HG03558 (cell line): ENCODE data around the gene NIPAL3.

Source experiments
- ATAC-seq: cut with Tn5 transposase; IDR thresholded peaks from one replicate; pipeline ENCODE4 v1.9.1; 2021; ENCODE audit warnings: moderate number of reproducible peaks; ENCODE audit not compliant: unreplicated experiment; ENCODE audit errors: extremely low read depth

Gene NIPAL3

DNA sequence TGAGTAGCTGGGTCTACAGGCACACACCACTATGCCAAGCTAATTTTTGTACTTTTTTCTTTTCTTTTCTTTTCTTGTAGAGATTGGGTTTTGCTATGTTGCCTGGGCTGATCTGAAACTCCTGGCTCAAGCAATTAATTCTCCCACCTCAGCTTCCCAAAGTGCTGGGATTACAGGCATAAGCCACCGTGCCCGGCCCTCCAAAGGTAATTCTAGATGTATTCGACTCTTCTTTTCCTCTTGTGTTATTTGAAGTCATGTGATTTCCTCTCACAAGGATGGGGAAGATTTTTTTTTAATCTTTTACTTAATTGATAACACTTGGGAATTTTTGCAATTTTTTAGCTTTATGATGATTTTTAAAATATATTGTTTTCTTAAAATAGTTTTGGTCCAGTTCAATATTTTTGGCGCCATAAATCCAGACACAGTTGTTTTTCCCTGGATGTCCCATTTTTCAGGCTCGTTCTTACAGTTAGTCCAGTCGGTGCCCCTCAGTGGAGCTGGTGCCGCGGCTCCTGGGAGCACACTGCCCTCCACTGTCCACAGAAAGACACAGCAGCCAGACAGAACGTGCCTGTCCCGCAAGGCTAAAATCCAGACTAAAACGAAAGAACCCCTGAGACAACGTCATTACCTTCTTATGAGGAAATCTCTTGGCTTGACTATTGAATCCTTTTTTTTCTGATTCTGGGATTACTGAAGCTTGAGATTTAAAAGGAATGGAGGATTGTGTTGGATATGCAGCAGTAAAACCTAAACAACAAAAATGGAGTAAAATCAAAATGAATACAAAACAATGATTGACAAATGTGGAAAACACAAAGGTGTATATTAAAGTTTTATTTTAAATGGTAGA is 24.4 kb upstream of the NIPAL3 start:
- ATAC-seq = no peak

DNA sequence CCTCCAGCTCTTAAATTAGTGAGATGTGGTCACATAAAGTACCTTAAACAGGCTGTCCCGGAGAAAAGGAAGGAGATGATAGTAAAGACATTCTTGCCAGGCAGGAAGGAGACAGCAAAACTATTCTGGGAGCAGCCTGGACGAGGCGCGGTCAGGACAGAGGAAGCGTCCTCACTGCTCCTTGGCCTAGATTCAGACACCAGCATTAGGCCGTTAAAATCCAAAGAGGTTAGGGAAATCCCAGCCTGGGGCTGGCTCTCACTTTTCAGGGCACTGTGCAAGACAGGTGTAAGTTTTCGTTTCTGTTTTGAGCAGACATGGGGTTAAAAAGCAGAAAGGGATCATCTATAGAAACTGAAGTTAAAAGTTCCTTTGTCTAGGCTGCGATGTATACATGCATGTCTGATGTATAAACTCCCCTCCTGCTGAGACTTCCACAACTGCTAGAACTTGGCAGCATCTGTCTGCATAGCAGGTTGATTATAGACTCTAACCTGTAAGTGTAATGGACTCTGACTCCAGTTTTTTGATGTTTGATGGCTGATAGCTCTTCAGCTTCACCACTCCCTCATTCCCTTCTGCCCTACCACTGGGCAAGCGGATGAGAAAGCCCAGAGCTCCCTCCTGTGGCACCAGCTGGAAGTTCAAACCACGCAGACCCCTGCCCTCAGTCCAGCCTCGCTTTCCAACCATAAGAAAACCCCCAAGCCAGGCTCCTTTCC is 23.6 kb upstream of the NIPAL3 start:
- peak; percentile 55 for ATAC-seq

DNA sequence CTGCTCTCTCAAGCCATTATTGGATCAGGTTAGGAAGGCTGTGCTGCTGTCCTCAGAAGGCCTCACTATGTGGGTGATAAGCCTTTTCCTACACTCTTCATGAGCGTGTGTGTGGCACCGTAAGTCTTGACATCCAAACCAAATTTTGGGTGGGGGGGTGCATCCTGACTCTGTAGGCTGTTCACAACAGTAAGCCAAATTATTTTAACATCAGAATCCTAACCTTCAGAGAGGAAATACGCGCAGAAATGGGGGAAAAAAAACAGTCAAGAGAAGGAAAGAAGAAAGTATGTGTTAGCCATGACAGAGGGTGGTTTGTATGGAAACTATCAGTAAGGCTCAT is 23.0 kb upstream of the NIPAL3 start:
- no peak for ATAC-seq

DNA sequence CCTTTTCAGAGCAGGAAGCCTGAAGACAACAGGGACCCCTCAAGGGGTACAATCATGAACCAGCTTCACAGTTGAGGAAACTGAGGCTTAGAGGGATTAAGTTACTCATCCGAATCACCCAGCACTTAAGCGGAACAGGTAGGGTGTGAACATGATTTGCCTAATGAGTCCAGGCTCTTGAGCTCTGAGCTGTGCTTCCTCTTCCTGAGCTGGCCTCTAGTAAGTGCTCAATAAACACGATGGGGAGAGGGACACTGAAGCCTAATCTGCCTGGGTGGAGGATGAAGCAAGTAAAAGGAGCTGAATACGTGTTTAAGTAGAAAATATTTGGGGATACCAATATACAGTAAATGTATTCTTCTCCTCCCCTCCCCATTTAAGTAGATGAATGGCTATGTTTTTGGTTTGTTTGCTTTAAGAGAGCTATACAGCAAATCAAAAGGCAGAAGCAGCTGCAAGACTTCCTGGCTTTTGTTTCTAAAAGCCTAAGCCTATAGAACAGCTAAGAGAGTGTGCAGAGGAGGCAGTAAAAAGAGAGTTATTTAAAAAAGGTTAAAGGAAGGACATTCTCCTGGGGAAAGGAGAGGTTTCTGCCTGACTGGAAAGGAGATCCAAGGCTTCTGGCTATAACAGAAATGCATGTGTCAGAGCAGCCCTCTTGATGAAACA is 22.5 kb upstream of the NIPAL3 start:
- ATAC-seq = no peak

DNA sequence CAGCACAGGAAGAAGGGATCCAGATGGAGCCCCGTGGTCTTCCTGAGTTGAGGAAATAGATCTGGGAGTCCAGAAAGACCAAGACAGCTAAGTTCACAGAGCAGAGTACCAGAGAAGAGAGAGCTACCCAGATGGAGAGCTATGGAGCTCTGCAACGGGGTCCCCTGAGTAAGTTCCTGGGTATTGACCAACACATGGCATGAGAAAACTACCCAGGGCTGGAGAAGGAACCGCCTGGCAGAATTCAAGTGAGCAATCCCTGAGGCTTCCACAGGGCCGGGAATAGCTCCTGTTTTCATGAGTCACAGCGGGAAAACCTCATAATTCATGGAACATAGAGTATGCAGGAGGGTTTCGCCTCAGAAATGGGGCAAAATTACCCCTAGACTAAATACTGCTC is 21.7 kb upstream of the NIPAL3 start:
- no peak for ATAC-seq

DNA sequence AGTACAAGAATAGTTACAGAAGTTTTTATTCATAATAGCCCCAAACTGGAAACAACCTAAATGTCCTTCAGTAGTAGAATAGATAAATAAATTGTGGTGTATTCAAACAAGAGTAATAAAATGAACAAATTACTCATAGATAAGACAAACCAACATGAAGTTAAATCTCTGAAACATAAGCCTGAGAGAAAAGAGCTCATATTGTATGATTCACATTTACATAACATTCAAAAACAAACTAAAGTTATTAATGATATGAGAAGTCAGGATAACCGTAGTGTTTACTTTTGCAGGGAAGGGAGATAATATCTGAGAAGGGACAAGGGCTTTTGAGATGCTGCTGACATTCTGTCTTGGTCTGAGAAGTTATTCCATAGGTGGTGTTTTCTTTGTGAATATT is 15.5 kb upstream of the NIPAL3 start:
- ATAC-seq = no peak

DNA sequence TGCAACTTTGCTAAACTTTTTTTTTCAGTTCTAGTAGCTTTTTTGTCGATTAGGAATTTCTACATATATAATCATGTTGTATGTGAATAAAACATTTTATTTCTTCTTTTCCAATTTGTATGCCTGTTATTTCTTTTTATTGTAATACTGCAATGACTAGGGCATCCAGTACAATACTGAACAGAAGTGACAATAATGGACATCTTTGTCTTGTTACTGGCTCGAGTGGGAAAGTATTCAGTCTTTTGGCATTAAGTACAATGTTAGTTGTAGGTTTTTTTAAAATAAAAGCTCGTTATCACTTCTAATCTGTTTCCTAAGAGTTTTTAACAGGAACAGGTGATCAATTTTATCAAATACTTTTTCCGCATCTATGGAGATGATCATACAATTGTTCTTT is 11.8 kb upstream of the NIPAL3 start:
- no peak for ATAC-seq

DNA sequence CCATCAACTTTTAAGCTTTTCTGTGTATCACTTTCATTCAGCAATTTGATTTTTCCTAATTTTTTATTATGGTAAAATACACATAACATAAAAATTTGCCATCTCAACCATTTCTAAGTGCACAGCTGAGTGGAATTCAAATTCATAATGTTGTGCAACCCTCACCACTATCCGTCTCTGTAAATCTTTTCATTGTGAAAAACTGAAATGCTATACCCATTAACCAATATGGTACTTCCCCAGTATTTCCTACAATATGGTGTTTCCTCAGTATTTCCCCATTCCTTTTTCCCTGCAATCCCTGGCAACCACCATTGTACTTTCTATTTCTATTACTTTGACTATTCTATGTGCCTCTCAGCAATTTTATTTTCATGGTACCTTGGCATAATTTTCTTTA is 8.8 kb upstream of the NIPAL3 start:
- no peak for ATAC-seq

DNA sequence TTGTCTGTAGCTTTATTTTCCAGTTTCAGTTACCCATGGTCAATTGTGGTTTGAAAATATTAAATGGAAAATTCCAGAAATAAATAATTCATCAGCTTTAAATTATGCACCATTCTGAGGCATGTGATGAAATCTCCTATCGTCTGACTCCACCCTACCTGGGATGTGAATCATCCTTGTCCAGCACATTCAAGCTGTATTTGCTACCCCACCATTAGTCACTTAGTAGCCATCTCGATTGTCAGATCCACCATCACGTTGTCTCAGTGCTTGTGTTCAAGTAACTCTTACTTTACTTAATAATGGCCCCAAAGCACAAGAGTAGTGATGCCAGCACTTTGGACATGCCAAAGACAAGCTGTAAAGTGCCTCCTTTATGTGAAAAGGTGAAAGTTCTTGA is 6.1 kb upstream of the NIPAL3 start:
- no peak for ATAC-seq

DNA sequence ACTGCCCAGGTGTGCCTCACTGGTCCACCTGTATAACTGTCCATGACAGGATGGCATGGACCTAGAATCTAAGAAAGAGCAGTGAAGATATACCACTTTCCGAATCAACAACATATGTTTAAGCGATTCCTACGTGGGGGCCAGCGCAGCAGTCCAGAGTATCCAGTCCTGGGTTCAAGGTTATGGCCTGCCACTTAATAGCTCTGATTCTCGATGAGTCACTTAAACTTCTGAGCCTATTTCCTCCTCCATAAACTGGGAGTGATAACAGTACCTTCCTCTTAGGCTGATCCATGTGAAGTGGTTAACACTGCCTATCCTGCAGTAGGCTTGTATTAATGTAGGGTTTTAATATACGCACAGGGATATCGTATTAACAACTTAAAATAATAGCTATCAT is 4.9 kb upstream of the NIPAL3 start:
- ATAC-seq = no peak

DNA sequence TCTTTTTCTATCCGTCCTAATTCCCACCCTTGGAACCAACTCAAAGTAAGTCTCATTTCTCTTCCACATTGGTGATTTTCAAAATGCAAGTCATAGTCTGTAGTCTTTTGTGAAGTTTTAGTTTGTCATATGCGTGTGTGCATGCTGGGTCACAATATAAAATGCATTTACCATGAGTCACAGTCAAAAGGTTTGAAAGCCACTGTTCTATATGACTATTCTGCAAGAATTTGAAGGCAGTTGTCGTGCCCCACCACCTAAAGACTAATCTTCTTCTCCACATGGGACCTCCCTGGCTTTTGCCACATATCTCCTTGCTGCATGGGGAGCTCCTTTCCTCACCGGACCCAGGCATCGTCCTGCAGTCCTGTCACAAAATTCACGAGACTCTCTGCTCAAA is 3.6 kb upstream of the NIPAL3 start:
- no peak for ATAC-seq

DNA sequence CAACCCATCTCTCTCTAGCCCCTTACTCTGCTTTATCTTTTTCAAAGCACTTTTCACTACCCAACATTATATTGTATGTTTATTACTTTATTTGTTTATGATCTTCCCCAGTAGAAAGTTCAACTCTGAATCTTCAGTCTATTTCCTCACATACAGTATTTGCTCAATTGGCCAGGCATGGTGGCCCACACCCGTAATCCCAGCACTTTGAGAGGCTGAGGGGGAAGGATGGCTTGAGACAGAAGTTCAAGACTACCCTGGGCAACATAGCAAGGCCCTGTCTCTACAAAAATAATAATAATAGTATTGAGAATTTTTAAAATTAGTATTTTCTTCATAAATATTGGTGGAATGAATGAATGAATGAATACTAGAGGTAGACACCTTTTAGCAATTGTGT is 3.2 kb upstream of the NIPAL3 start:
- no peak for ATAC-seq

DNA sequence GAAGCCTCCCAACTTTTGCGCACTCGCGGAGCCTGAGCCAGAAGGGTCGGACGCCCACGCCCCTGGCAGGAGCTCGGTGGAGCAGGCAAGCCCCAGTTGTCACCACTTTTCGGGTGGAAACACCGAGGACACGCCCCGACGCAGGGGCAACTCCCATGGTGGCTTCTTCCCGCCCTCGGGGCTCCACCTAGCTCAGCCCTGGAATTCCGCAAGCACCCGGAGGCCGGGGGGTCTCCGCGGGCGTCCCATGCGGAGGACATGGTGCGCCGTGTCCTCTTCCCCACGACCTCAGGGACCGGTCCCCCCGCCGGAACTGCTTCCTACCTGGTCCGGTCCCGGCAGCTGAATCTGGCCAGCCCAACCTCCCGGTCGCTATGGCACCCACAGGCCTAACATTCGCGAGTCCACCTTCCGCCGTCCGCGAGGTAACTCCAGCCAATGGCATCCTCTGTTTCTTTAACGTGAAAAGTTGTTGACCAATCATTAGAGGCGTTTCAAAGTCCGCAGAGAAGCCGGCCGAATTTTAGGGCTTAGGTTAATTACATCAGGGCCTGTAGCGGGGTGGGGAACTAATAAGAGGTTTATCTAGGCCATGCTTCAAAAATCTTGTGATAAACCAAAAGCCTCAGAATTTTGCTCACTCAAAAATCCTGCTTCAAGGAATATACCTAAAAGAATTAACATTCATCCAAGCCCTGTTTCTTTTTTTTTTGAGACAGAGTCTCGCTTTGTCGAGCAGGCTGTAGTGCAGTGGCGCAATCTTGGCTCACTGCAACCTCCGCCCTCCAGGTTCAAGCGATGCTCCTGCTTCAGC is 2.0 kb upstream of the NIPAL3 start, which contains the start of gene STPG1:
TSS of gene STPG1 (minus strand) at position 433 of the 814 bp plus-strand sequence. CDS start 12,394 bp downstream, outside the sequence.
- no peak for ATAC-seq

DNA sequence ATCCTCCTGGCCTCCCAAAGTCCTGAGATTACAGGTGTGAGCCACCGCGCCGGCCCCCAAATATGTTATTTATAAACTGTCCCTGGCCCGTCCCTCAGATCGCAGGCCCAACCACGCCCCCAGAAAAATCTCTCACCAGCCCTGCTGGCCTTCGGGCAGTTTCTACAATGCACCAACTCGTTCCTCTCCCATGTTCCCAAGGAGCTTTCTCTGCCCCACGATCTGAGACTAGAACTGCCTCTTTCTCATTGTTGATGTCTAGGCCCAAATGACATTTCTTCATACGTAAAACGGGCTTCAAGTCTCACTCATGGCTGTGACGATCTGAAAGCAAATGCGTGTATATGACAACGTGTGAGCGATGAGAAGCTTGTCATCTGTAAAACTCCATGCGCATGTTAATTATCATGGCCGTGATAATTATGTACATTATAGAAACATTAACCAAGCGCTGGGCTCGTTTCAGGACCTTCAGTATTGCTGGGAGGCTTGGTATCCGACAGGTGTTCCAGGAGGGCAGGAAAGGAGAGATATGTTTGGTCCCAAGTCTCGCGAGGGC is 748 bp upstream of the NIPAL3 start:
- no peak for ATAC-seq

DNA sequence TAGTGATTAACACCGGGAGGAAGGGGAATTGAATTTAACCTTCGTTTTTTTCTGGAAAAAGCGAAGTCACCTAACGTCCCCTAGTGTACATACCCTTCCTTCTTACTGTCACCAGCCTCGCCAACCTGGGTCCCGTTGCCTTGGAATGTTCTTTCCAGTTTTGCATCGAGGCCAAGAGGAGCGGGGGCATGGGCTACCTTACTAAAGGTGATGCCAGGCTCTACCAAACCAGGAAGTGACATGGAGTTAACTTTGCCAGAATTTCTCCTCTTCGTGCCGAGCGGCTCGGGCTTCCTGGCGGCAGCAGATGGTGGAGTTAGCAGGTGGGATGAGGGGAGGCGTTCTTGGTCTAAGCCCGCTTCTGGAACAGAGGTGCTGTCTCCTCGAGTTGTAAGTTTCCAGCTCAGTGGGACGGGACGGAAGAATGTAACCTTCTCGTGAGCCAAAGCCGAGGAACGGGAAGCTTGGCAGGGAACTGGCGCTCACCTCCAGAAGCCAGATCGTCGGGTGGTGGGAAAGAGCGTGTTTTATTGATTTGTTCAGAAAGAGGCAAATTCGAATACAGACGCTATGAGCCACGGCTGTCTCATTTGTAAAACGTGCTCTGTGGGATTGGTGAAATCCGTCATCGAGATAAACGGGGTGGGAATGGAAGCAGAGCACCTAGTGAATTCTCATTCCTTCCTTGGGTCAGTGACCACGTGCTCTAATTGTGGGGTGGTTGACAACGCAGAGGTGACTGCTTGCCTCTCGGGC is 486 bp downstream of the NIPAL3 start:
- ATAC-seq = no peak

DNA sequence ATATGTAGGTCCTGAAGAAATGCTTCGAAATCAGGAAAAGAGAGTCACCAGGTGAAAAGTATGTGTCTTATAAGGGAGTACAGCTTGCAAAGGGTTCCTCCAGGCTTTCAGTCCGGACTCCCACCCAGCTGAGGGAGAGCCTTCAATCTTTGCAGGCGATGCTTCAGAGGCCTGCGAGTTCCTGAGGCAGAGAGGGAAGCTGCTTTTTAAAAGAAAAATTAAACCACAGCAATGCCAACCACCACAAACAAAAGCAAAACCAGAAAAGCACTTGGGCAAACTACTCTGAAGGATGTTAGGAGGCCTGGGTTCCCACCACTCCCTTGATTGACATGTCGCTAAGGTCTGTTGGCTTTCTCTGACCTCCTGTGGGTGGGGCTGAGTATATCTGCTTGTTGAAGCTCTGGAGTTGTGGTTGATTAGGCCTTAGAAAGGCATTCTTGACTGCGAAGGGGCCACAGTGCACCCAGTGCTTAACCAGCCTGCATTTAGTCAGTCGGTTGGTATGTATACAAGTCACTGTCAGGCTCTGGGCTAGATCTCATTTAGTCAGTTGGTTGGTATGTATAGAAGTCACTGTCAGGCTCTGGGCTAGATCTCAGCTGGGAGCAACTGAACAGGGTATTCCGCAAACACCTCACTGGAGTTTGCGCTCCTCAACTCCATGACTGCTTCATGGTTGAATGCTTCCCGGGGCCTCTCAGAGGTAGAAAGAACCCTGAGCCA is 1.2 kb downstream of the NIPAL3 start:
- ATAC-seq = no peak

DNA sequence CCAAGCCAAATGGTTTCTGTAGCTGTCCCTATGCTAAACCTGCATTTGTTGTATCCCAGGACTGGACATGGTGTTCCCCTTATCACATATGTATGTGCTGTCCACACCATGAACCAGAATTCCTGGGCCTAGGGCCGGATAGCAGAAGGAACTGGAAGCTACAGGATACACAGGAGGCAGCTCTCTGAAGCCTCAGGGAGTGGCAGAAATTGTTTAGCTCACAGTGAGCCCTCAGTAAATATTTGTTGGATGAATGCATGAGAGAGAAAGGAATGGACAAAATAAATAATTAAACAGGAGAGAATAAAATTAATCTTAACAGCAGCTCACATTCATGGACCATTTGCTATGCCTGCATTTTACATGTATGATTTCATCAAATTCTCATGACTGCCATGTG is 2.1 kb downstream of the NIPAL3 start:
- ATAC-seq = no peak

DNA sequence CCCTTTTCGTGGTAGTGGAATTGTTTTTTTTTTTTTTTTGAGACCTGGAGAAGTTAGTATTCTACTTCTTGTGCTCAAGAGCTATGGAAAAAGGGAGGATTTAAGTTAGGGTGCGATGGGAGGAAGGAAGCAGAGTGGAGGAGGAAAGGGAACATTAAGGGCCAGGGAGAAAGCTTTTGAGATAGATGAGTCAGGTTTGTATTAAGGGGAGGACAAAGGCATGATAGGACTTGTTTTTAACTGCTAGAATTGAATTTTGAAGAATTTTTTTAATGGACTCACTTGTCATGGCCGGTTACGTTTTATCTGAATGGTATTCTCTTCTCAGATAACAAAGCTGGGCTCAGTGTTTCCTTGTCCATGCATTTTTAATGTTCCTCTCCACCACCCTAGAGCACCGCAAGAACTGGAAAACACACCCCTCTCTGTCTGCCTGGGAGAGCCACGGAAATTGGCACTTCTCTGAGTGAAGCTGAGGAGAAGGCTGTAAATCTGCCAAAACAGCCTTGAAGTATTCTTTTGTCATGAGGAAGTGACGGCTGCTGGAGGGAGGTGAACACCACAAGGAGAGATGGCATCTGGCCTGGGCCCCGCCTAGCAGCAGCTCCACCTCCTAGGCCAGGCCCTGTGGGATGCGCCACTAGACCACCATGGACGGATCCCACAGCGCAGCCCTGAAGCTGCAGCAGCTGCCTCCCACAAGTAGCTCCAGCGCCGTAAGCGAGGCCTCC is 3.5 kb downstream of the NIPAL3 start:
- no peak for ATAC-seq
